GM12891 (cell line): ENCODE results near the gene ASAP3.

ENCODE experiments used
- POLR2A ChIP-seq: IDR thresholded peaks from 2 replicates; pipeline ENCODE4 v1.6.1; 2011; ENCODE audit warnings: low read depth, low read length, control low read depth
- POLR2AphosphoS5 ChIP-seq: IDR thresholded peaks from 2 replicates; pipeline ENCODE4 v1.6.1; 2011; ENCODE audit warnings: low read depth, low read length, control low read depth
- SPI1 ChIP-seq: IDR thresholded peaks from 2 replicates; pipeline ENCODE4 v1.6.1; 2011; ENCODE audit warnings: low read depth, low read length, control low read depth
- TAF1 ChIP-seq: IDR thresholded peaks from 2 replicates; pipeline ENCODE4 v1.6.1; 2011; ENCODE audit warnings: low read depth, low read length, control low read depth

- TF ChIP-seq POLR2A, result no peak
- no peak for TF ChIP-seq POLR2AphosphoS5
- no peak for TF ChIP-seq SPI1
- TF ChIP-seq TAF1, result no peak
Measured at GRCh38 chr1:23452011-23452411, 32.0 kb downstream of the ASAP3 start.
